NCI-H2029 (cell line): ENCODE results near the gene ACACA.
A peak's percentile ranks its signal among the peaks of the same experiment; 100 is the strongest.

ENCODE experiments used
- DNase-seq: peaks from one replicate; lab custom pipeline; 2025; lab: John Stamatoyannopoulos, UW

Gene ACACA

DNA sequence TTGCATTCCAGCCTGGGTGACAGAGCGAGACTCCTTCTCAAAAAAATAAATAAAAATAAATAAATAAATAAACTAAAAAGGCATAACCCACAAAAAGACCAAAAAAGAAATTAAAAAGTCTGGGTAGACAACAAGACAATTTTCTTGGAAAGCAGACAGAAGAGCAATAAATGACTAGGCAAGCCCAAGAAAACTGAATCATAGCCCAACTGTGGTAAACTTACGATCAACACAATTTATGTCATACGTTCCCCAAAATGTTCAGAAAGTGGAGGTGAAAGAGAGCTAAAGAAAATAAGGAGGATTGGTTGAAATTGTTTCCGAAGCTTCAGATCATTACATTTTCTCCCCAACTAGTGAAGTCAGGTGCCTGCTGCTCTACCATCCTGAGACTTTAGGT lies 62.1 kb downstream of the ACACA start:
- no peak for DNase-seq

DNA sequence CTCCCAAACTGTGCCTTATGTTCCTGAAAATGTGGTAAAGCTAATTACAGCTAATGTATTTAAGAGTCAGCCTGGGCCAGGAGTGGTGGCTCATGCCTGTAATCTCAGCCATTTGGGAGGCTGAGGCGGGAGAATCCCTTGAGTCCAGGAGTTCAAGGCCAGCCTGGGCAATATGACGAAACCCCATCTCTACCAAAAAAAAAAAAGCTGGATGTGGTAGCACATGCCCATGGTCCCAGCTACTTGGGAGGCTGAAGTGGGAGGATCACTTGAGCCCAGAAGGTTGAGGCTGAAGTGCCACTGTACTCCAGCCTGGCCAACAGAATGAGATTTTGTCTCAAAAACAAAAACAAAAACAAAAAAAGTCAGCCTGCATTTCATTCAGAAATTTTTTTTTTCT lies 64.0 kb downstream of the ACACA start:
- no peak for DNase-seq

DNA sequence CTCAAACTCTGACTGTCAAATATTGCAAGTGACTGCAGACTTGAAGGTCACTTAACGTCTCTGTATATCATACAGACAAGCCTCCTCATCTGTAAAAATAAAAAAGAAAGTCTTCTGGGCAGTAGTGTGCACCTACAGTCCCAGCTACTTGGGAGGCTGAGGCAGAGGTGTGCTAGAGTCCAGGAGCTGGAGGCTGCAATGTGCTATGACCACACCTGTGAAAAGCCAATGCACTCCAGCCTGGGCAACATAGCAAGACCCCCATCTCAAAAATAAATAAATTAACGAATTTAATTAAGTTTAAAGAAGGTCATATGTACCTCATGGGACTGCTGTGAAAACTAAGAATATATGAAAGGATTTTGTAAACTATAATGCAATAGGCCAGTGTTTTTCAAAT lies 65.8 kb downstream of the ACACA start:
- DNase-seq, result no peak

DNA sequence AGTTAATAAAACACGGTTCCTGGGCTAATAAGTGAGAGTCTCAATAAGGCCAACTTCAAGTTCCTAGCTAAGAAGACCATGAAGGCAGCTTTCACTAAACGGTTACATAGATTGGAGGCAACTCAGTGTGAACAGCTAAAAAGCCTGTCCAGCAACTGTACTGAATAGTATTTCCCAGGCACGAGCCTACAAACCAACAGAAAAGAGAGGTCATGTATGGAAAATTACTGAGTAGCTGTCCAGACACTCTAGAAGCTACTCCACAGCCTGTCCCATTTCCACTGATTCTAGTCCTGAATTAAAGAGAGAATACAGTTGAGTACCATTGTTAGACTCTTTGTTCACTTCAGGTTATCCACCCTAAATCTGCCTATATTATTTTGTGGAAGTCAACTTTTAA lies 67.3 kb downstream of the ACACA start:
- no peak for DNase-seq

DNA sequence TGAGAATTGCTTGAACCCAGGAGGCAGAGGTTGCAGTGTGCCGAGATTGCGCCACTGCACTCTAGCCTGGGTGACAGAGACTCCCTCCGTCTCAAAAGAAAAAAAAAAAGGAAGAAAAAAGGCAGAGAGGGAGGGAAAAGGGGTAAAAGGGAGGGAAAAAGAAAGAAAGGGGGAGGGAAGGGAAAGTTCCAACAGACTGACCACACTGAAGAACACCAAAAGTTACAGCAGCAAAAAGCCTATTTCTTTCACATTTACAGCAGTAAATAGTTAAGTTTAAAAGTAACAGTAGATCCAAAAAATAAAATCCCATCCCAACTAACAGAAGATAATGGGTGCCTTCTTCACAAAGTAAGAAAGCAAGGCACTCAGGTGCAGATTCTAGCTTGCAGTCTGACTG lies 67.8 kb downstream of the ACACA start:
- no peak for DNase-seq

DNA sequence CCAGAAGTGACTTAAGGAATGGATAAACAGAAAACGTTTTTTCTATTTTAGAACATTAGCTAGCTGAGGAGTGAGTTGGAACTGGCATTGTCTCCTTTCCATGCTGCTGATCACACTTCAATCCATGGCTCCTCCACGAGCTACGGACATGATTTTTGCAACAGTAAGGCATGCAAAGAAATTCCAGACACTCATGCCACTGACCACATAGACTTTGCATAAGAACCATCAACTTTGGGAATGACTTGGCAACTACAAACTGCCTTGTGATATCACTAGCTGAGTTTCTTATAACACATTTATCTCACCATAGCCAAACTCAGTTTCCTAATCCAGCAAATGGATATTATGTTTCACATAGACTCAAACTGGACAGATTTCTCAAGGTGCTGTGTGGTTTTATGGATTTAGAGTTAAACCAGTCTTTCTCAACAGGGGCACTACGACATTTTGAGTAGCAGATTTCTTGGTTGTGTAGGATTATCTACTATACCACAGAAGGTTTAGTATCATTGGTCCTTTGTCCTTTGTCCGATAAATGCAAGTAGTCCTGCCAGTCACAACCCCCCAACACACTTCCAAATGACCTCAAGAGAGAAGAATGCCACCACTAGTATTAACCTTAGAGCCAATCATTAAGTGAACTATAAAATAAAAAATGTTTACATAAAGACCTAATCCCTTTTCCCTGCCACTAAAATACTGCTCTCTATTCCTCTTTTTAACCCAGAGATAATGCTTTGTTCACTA lies 79.1 kb downstream of the ACACA start:
- no peak for DNase-seq

DNA sequence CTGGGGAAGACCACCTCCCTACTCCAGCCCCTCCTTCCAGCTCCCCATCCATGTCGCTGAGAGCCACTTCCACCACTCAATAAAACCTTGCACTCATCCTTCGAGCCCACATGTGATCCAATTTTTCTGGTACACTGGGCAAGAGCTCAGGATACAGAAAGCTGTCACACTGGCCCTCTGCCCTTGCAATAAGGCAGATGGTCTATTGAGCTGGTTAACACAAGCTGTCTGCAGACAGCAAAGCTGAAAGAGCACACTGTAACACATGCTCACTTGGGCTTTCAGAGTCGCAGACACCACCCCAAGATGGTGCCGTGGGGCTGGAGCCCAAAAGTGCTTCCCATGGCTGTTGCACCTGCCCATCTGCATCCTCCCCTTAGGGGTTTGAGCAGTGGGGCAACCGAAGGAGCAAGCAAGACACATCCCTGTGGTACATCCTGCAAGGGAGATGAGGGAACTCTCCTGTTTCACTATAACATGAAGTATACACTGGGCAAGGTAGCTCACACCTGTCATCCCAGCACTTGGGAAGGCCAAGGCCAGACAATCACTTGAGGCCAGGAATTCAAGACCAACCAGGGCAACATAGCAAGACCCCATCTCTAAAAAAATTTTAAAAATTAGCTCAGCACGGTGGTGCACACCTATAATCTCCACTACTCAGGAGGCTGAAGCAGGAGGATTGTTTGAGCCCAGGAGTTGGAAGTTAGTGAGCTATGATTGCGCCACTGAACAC lies 83.6 kb downstream of the ACACA start:
- no peak for DNase-seq

DNA sequence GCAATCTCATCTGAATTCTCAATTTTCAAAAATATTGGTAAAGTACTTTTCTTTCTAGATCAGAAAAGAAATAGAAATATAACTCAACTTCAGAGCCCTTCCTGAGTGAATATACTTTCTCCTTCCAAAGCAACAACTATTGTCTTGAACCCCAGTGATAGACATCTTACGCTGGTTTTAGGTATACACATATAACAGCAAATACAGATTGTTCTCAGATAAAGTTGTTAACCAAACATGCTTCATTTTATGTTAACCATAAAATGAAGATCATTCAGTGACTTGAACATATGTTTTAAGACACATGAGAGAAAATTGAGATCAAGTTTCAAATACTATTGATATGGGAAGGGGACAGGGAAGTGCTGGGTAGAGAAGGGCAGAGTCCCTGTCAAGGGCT lies 84.5 kb downstream of the ACACA start:
- DNase-seq, result no peak

DNA sequence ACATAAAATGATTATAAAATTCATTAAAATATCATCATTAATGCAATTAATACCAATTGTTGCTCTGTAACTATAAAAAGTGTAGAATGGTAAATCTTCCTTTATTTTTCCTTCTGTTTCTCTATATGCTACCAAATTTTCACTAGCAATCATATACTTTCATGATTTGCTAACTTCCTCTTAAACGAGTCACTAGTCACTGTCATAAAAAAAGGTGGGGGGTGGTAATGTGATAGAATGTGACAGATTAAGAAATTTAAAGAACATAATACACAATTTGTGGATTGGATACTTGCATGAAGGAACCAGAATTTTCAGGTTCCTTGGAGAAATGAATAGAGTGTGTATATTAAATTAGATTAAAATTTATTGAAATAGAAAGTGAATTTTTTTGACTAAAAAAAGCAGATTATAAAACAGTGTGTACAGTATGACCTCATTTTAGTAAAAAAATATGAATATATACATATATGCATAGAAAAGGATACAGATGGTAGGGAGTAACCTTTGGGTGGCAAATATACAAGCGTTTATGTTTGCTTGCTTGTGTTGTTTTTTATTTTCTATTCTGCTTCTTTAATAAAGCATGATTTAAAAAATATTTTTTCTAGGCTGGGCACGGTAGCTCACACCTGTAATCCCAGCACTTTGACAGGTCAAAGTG lies 87.6 kb downstream of the ACACA start:
- DNase-seq, result no peak

DNA sequence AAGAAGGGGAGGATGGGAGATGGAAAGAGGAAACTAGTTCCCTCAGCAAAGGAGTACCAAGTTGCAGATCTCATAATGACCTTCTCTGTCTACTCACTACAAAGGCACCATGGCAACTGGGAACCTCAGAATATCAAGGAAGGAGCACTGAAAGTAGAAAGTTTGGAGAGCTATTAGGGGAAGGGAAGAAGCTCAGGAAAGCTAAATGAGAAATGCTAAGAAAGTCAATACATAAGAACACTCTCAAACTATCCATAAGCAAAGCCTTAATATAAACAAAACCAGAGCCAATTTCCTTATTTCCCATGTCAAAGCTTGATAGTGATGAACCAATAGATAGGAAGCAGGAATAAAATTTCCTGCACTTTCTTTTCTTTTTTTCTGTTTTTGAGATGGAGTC lies 88.8 kb downstream of the ACACA start:
- no peak for DNase-seq

DNA sequence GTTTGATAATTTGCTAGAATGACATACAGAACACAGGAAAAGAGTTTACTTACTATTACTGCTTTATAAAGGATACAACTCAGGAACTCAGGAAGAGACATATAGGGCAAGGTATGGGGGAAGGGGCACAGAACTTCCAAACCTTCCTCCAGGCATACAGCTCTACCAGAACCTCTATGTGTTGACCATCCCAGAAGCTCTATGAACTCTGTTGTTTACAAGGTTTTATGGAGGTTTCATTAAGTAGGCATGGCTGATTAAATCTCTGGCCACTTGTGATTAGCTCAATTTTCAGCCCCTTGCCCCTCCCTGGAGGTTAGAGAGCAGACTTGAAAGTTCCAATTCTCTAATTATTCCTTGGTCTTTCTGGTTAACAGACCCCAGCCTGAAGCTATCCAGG lies 91.0 kb downstream of the ACACA start:
- no peak for DNase-seq

DNA sequence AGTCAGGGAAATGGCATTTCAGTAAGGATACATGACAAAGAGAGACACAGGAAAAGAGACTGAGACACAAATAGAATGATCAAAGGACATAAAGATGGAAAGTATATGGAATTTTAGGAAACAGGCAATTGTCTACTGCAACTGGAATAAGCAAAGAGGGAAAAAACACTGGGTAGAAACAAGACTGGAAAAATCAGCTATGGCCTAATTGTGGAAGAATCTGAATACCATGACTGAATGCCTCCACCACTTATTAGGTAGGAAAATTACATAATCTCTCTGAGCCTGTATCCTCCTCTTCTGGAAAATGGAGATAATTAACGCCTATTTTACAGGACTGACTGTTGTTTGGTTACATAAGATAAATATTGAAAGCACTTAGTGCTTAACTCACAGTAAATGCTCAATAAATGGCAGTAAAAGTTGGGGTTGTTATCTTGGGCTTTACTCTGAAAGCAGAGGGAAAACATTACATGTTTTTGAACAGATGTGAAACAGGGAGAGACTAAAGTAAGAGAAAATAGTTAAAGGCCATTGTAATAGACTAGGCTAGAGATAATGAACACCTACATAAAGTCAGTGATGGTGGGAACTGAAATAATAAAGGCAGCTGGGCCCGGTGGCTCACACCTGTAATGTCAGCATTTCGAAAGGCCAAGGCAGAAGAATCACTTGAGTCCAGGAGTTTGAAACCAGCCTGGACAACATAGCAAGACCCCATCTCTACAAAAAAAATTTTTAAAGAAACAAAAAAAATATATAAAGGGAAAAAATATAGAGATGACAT lies 94.3 kb downstream of the ACACA start:
- DNase-seq, result no peak

DNA sequence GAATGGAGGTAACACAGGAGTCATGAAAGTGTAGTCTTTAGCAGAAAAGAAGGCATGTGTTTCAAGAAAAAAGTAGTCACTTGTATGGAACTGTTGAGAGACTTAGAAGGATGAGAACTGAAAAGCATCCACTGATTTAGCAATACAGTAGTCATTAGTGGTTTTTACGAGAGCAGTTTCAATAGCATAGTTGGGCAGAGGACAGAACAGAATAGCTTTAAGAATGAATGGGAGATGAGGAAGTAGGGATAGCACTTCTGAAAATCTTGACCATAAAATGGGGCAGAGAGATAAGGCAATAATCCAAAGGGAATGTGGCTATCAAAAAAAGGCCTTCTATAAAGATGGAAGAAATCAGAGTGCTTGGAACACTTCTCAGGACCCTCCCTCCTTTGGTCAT lies 95.7 kb downstream of the ACACA start:
- DNase-seq, result no peak

DNA sequence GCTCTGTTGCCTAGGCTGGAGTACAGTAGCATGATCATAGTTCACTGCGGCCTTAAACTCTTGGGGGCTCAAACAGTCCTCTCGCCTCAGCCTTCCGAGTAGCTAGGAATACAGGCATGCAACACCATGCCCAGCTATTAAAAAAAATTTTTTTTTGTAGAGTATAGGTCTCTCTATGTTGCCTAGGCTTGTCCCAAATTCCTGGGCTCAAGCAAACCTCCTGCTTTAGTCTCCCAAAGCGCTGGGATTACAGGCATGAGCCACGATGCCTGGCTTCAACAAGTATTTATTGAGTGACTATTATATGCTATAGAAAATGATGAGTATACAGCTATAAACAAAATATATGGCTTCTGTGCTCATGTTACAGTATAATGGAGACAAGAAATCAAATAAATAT lies 97.6 kb downstream of the ACACA start:
- DNase-seq, result no peak

DNA sequence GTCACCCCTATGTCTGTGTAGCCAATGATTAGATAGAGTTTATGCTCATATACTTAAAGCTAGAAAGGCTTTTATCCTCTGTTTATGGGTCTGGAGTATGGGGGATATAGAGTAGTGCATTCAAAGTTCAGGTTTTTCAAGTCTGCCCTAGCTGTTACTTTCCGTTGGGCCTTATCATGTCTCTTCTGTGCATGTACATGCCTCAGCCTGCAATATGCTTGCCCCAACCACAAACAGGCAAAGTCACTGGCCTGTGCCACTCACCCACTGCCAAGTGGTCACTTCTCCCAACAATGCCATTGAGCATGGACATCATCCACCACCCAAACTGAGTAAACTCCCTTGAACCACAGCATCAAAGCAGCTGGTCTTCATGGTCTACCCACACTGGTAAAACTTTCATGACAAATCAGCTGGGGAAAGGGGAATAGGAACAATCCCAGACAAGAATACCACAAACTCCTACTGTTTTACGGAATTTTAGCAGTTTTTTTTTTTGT lies 101.2 kb downstream of the ACACA start:
- DNase-seq, result no peak

DNA sequence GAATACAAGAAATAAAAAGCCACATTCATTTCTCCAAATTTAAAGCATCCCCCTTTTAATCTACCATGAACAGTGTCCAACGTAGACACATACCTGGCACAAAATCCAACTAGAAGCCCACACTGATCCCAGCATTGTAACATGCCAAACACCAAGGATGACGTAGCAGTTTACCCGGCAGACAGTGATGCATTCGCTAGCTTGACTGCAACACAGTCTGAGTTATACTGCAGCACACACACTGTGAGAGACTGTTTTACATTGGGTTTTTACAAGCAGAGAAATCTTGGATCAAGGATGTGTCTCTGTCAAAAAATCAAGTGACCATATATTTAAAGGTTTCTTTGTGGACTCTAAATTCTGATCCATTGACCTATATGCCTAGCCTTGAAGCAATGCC lies 105.3 kb downstream of the ACACA start:
- DNase-seq, result no peak

DNA sequence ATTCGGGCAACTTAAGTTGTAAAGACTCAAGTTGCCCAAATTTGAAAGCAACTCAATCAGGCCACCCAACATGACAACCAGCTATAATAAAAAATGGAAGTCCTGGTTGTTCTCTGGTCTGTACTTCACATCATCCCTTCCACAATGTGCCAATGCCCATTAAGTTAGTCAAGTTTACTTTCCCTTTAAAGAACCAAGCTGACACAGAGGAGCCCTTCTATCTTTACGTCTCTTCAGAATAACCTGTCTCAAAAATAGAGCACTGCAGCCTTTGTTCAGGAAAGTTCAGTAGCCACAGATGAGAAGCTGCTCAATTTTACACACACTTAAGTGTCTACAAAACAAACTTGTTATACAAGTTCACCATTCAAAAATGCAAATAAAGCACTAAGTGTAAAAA lies 106.0 kb downstream of the ACACA start:
- DNase-seq, result no peak

DNA sequence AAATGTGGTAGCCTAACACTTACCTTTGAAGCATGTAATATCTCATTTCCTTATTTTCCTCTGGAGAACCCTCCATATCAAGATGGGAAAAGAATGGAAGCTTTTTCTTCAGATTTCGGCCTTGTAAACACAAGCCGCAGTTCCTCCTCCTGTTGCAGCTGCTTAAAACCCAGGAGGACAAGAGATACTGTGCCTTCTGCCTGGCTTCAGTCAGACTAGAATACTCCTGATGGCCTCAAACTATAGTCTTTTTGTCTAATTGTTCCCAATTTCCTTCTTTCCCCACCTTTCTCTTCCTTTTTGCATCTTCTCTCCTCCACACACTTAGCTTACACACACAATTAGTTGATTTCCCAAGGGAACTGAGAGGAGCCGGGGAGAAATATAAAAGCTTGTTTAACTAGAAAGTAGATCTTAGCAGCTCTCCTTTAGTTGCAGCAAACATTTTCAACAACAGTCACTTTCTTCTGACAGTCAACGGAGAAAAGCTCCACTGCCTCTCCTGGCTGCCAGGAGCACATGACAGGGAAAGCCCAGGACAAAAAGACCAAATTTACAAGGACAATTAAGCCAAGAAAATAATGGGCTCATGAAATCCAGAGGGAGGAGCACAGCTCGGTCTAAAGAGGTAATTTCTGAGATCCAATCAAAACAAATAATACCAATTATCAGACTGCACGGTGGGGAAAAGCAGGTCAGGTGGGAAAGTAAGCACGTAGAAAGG lies 107.2 kb downstream of the ACACA start:
- no peak for DNase-seq

DNA sequence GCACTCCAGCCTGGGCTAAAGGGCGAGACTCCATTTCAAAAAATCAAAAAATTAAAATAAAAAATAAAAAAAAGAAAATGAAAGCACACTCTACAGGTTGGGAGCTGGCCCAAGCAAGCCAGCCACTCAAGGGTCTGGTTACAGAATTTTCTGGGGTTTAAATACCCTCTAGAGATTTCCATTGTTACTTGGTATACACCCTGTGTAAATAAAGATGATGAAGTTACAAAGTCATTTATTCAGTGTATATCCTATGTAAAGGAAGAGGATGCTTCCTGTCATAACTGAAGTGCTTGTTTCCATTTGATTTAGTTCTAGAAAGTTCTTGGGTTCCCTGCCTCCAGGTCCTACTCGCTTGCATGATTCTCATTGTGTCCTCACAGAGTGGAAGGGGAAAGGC lies 110.7 kb downstream of the ACACA start:
- peak; percentile 25 for DNase-seq

DNA sequence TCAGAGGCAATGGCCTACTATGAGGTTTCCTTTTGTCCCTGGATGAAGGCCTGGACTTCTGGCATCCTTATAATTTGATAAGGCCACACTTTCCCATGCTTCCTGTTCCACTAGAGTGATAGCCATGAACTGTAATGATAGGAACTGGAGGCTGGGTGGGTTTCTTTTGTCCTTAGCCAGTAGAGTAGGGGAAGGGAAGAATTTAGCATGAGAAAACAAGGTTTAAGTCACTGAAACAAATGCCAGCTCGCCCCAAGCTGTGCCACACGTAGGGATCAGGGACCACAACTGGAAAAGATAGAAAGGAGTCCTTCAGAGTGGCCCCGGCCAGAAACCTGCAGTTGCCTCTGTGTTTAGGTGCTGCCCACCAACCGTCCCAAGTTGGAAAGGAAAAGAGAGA lies 111.7 kb downstream of the ACACA start:
- no peak for DNase-seq

DNA sequence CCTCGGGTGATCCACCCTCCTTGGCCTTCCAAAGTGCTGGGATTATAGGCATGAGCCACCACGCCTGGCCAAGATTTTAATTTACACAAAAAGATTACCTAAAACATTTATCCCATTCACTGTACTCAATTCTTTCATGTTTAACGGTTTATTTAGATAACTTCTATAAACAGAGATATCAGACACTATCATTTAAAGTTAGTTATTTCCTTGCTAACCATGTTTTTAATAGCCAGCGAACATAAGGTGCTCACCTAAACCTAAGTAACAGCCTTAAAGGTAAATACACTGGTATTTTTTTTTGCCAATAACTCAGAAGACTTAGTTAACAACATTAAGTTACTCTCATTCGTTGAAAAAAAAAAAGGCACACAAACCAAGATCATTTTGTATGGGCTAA lies 112.9 kb downstream of the ACACA start:
- no peak for DNase-seq
